NCI-H2171 treated with DMSO at 0.1 percent for 48 hours (cell line): ENCODE data around the gene GGA1.
"Not testable (repeated sequence)": the region's sequence is repeated elsewhere in the genome, so short reads cannot be mapped to it uniquely, and the experiment has no call there.

ENCODE experiments used
- DNase-seq: peaks from one replicate; lab custom pipeline; 2025; lab: John Stamatoyannopoulos, UW

The GGA1 gene

GRCh38 chr22:37650463-37651136, 42.0 kb downstream of the GGA1 start:
- DNase-seq, result no peak

GRCh38 chr22:37654563-37655251, 46.1 kb downstream of the GGA1 start:
- no peak for DNase-seq

GRCh38 chr22:37655252-37655563, 46.6 kb downstream of the GGA1 start:
- DNase-seq, result no peak

GRCh38 chr22:37656583-37656982, 47.9 kb downstream of the GGA1 start:
- DNase-seq, result not testable (repeated sequence)

GRCh38 chr22:37657590-37658132, 49.0 kb downstream of the GGA1 start:
- DNase-seq, result no peak

GRCh38 chr22:37658133-37659065, 49.8 kb downstream of the GGA1 start, which contains the start of gene PDXP:
TSS of gene PDXP (plus strand) at chr22:37658723. CDS start at chr22:37658783, 60 bp downstream.
- DNase-seq, result peak; percentile 100

- DNase-seq, result peak; percentile 36
Observed at GRCh38 chr22:37659066-37659896, 50.6 kb downstream of the GGA1 start.

GRCh38 chr22:37659897-37660708, 51.5 kb downstream of the GGA1 start:
- no peak for DNase-seq

- no peak for DNase-seq
Observed at GRCh38 chr22:37660709-37661045, 52.0 kb downstream of the GGA1 start.

GRCh38 chr22:37661160-37661924, 52.7 kb downstream of the GGA1 start:
- DNase-seq, result peak; percentile 95

- no peak for DNase-seq
Observed at GRCh38 chr22:37662039-37662438, 53.4 kb downstream of the GGA1 start.

GRCh38 chr22:37663521-37664140, 55.0 kb downstream of the GGA1 start:
- no peak for DNase-seq

GRCh38 chr22:37664249-37665101, 55.8 kb downstream of the GGA1 start:
- no peak for DNase-seq

- no peak for DNase-seq
Observed at GRCh38 chr22:37665487-37665886, 56.9 kb downstream of the GGA1 start.

- DNase-seq, result no peak
Observed at GRCh38 chr22:37669586-37669985, 61.0 kb downstream of the GGA1 start.

GRCh38 chr22:37672206-37672919, 63.7 kb downstream of the GGA1 start:
- DNase-seq, result no peak

- DNase-seq, result no peak
Observed at GRCh38 chr22:37672920-37673455, 64.4 kb downstream of the GGA1 start.

- DNase-seq, result no peak
Observed at GRCh38 chr22:37674248-37674647, 65.6 kb downstream of the GGA1 start.
